Left lung (tissue), 10 donors: ENCODE measurements around the gene OMP. TPM values are rescaled to one million over a fixed set of nuclear protein-coding genes. Genes with fewer than 3 reads are reported as not detected.

Source experiments
- ATAC-seq: fragments of 200-7000 bp; cut with Tn5 transposase; one replicate; pipeline ENCODE4 v1.9.1; 2020; ENCODE audit warnings: moderate library complexity
- DNase-seq, 4 donors: peaks; one replicate each; pipeline ENCODE4 v3.0.0-alpha.2; 2013 to 2020
- H3K27ac ChIP-seq, 2 donors: fragments of 200-600 bp; sonication (generic) in 1 of 2; one replicate each; pipeline versions ENCODE4 v1.5.0 to v1.8.0; 2020 to 2021
- H3K27me3 ChIP-seq, 2 donors: fragments of 200-600 bp; sonication (generic) in 1 of 2; one replicate each; pipeline versions ENCODE4 v1.5.0 to v1.8.0; 2020 to 2021
- H3K36me3 ChIP-seq, 2 donors: fragments of 200-600 bp; sonication (generic) in 1 of 2; one replicate each; pipeline versions ENCODE4 v1.5.0 to v1.8.0; 2020 to 2021
- H3K4me1 ChIP-seq, 2 donors: fragments of 200-600 bp; one replicate each; pipeline ENCODE4 v1.8.0; 2021
- H3K4me3 ChIP-seq, 2 donors: fragments of 200-600 bp; sonication (generic) in 1 of 2; one replicate each; pipeline versions ENCODE4 v1.5.0 to v1.8.0; 2020 to 2021; ENCODE audit warnings: mild to moderate bottlenecking in 1 of 2
- H3K9me3 ChIP-seq, 2 donors: fragments of 200-600 bp; sonication (generic) in 1 of 2; one replicate each; pipeline versions ENCODE4 v1.5.0 to v1.8.0; 2020 to 2021
- CTCF ChIP-seq, 2 donors: fragments of 200-600 bp; sonication (generic) in 1 of 2; IDR thresholded peaks; one replicate each; pipeline versions ENCODE4 v1.5.0 to v1.8.0; 2021; ENCODE audit warnings: antibody characterized with exemption in 2 of 2
- intact Hi-C, 2 donors: fragments of 100-400 bp; cut with DNase I; formaldehyde crosslinking; loops; one replicate each; pipeline versions ENCODE4 v1.11.2 to v1.14.2; 2022
- polyA plus RNA-seq, 6 donors: library from polyadenylated mRNA; unstranded; fragments of 120-200 nt; gene quantifications; one replicate each; pipeline ENCODE4 v1.2.1, GENCODE V29; 2013; ENCODE audit not compliant: insufficient read length in 6 of 6
- total RNA-seq, 2 donors: library from RNA; stranded (reverse); fragmentation: NEBNext Ultra II Directional; extraction: Animal tissue kit (Norgen Biotek cat#: 25700); gene quantifications; one replicate each; pipeline ENCODE4 v1.2.1, GENCODE V29; 2021
- donor health status: DM: no; HTN: yes; CAD: no.
- donor health status: DM: no; HTN: no; CAD: no.

The OMP gene
- total and polyA plus RNA-seq, 8 donors = 0.34 to 0.46 (median 0.40) TPM; not detected in 4

GRCh38 chr11:77069336-77069968, 33.2 kb upstream of the OMP start:
- H3K27ac ChIP-seq = no peak overlapping the region
- H3K27me3 ChIP-seq = peaks cover 0 to 5% of the 10 kb centered on the region in 2 donors
- no peak for TF ChIP-seq CTCF (IDR thresholded peaks at IDR 0.05)
- H3K4me1 ChIP-seq = peaks cover 24 to 42% of the 10 kb centered on the region in 2 donors
- no peak for DNase-seq
- no peak for ATAC-seq
- intact Hi-C loops = no loop called here
- H3K4me3 ChIP-seq = no peak overlapping the region
- no peaks in the 10 kb centered on the region for H3K9me3 ChIP-seq
- H3K36me3 ChIP-seq = no peaks in the 10 kb centered on the region

- DNase-seq = no peak
- intact Hi-C loops = no loop called here
- H3K4me3 ChIP-seq = no peak overlapping the region
- peaks cover 26 to 47% of the 10 kb centered on the region in 2 donors for H3K4me1 ChIP-seq
- peaks cover 0 to 5% of the 10 kb centered on the region in 2 donors for H3K27me3 ChIP-seq
- no peaks in the 10 kb centered on the region for H3K36me3 ChIP-seq
- H3K27ac ChIP-seq = no peak overlapping the region
- no peak for TF ChIP-seq CTCF (IDR thresholded peaks at IDR 0.05)
- no peaks in the 10 kb centered on the region for H3K9me3 ChIP-seq
- ATAC-seq = no peak
Measured at GRCh38 chr11:77069969-77070582, 32.6 kb upstream of the OMP start.

- intact Hi-C loops = no loop called here
- no peak for TF ChIP-seq CTCF (IDR thresholded peaks at IDR 0.05)
- no peak overlapping the region for H3K4me3 ChIP-seq
- no peaks in the 10 kb centered on the region for H3K36me3 ChIP-seq
- peaks cover 26 to 44% of the 10 kb centered on the region in 2 donors for H3K4me1 ChIP-seq
- no peaks in the 10 kb centered on the region for H3K9me3 ChIP-seq
- peaks cover 0 to 5% of the 10 kb centered on the region in 2 donors for H3K27me3 ChIP-seq
- ATAC-seq (no peak), DNase-seq (no peak)
- H3K27ac ChIP-seq = no peak overlapping the region
Measured at GRCh38 chr11:77071077-77071476, 31.6 kb upstream of the OMP start.

- no peak for TF ChIP-seq CTCF (IDR thresholded peaks at IDR 0.05)
- intact Hi-C loops = no loop called here
- no peak overlapping the region for H3K4me3 ChIP-seq
- H3K27me3 ChIP-seq = no peaks in the 10 kb centered on the region
- no peak overlapping the region for H3K27ac ChIP-seq
- H3K9me3 ChIP-seq = no peaks in the 10 kb centered on the region
- ATAC-seq (no peak), DNase-seq (no peak)
- peaks cover 26 to 40% of the 10 kb centered on the region in 2 donors for H3K4me1 ChIP-seq
- no peaks in the 10 kb centered on the region for H3K36me3 ChIP-seq
Measured at GRCh38 chr11:77071671-77072605, 30.7 kb upstream of the OMP start.

GRCh38 chr11:77072851-77073327, 29.8 kb upstream of the OMP start:
- no peaks in the 10 kb centered on the region for H3K27me3 ChIP-seq
- no peak for ATAC-seq
- peaks cover 26 to 36% of the 10 kb centered on the region in 2 donors for H3K4me1 ChIP-seq
- H3K9me3 ChIP-seq = no peaks in the 10 kb centered on the region
- intact Hi-C loops = no loop called here
- peak overlapping the region; percentile 55 to 81 for H3K27ac ChIP-seq
- TF ChIP-seq CTCF (IDR thresholded peaks at IDR 0.05) = no peak
- no peak for DNase-seq
- no peaks in the 10 kb centered on the region for H3K36me3 ChIP-seq
- no peak overlapping the region for H3K4me3 ChIP-seq
